Upper lobe of left lung (tissue), 6 donors: ENCODE measurements around the gene HMGXB3. TPM values are rescaled to one million over a fixed set of nuclear protein-coding genes. Genes with fewer than 3 reads are reported as not detected.

Source experiments
- ATAC-seq, 2 donors: fragments of 200-7000 bp; cut with Tn5 transposase; one replicate each; pipeline ENCODE4 v1.9.1; 2022; ENCODE audit warnings: mild to moderate bottlenecking in 2 of 2, moderate library complexity in 2 of 2; ENCODE audit not compliant: low FRiP score in 2 of 2
- DNase-seq, 2 donors: peaks; one replicate each; pipeline ENCODE4 v3.0.0-alpha.2; 2019 to 2020
- H3K27ac ChIP-seq, 4 donors: fragments of 200-600 bp; sonication (generic); one replicate each; pipeline ENCODE4 v1.5.1; 2016 to 2019
- H3K27me3 ChIP-seq, 4 donors: fragments of 200-600 bp; sonication (generic); one replicate each; pipeline ENCODE4 v1.5.1; 2017 to 2019
- H3K36me3 ChIP-seq, 4 donors: fragments of 200-600 bp; sonication (generic); one replicate each; pipeline ENCODE4 v1.5.1; 2016 to 2019
- H3K4me1 ChIP-seq, 4 donors: fragments of 200-600 bp; sonication (generic); one replicate each; pipeline ENCODE4 v1.5.1; 2018 to 2019
- H3K4me3 ChIP-seq, 4 donors: fragments of 200-600 bp; sonication (generic); one replicate each; pipeline ENCODE4 v1.5.1; 2017 to 2019; ENCODE audit warnings: mild to moderate bottlenecking in 2 of 4, moderate library complexity in 1 of 4
- H3K9me3 ChIP-seq, 4 donors: fragments of 200-600 bp; sonication (generic); one replicate each; pipeline ENCODE4 v1.5.1; 2018 to 2019
- CTCF ChIP-seq, 6 experiments: fragments of 450-650 bp in 4 of 6; fragments of 200-600 bp in 2 of 6; sonication (generic) in 2 of 6; IDR thresholded peaks; one replicate each; pipeline ENCODE4 v1.5.1; 2016 to 2019; ENCODE audit warnings: antibody characterized with exemption in 6 of 6
- EP300 ChIP-seq, 4 donors: sonication (generic); formaldehyde crosslinking; IDR thresholded peaks; one replicate each; pipeline ENCODE4 v1.5.1; 2017; ENCODE audit warnings: antibody characterized with exemption in 4 of 4, control low read depth in 2 of 4
- POLR2A ChIP-seq, 4 donors: fragments of 450-650 bp; IDR thresholded peaks; one replicate each; pipeline ENCODE4 v1.5.1; 2016 to 2017; ENCODE audit warnings: antibody characterized with exemption in 4 of 4, mild to moderate bottlenecking in 2 of 4
- POLR2AphosphoS5 ChIP-seq, 2 donors: sonication (generic); formaldehyde crosslinking; IDR thresholded peaks; one replicate each; pipeline ENCODE4 v1.5.1; 2017; ENCODE audit warnings: antibody characterized with exemption in 2 of 2
- WGBS, 2 donors: methylation state at CpG; one replicate each; pipeline ENCODE4 v1.1.5; 2017 to 2018; 5-methylcytosine and 5-hydroxymethylcytosine counted together
- total RNA-seq, 6 donors: library from RNA; depleted of rRNA in 4 of 6; stranded (reverse); fragments of >200 nt in 4 of 6; gene quantifications; one replicate each; pipeline versions ENCODE4 v1.1.0 to v1.2.1, GENCODE V29; 2016 to 2021
- donor health status: DM: no; HTN: no; CAD: no; lungs with moderate emphysema.
- donor health status: DM: no; HTN: yes; CAD: no; lungs with severe emphysema.

Gene HMGXB3
- total RNA-seq, 6 donors from 2014 or later: 29.6 to 71.2 (median 41.0) TPM

- H3K27me3 ChIP-seq: no peaks in the 10 kb centered on the region
- H3K4me1 ChIP-seq: peaks cover 10 to 27% (median 16%) of the 10 kb centered on the region in 4 donors
- no peak for TF ChIP-seq EP300 (IDR thresholded peaks at IDR 0.05)
- no peak for TF ChIP-seq POLR2AphosphoS5 (IDR thresholded peaks at IDR 0.05)
- TF ChIP-seq CTCF (IDR thresholded peaks at IDR 0.05): no peak
- no peak for TF ChIP-seq POLR2A (IDR thresholded peaks at IDR 0.05)
- H3K4me3 ChIP-seq: no peak overlapping the region
- H3K9me3 ChIP-seq: no peaks in the 10 kb centered on the region
- no peak for ATAC-seq
- no peaks in the 10 kb centered on the region for H3K36me3 ChIP-seq
- 98 to 100% methylated on average over 3 of the region's 3 CpGs for WGBS, 2 donors
- DNase-seq: no peak
- H3K27ac ChIP-seq: no peak overlapping the region
These were observed 36.8 kb upstream of the HMGXB3 start for GRCh38 chr5:149963729-149964128.

GRCh38 chr5:149966946-149967345 lies 33.6 kb upstream of the HMGXB3 start:
- no peak overlapping the region for H3K4me3 ChIP-seq
- ATAC-seq (no peak), DNase-seq (no peak)
- H3K27ac ChIP-seq: no peak overlapping the region
- TF ChIP-seq EP300 (IDR thresholded peaks at IDR 0.05): no peak
- H3K4me1 ChIP-seq: peaks cover 0 to 3% (median 0%) of the 10 kb centered on the region in 4 donors
- 87 to 94% methylated on average over 3 of the region's 3 CpGs for WGBS, 2 donors
- H3K27me3 ChIP-seq: no peaks in the 10 kb centered on the region
- no peaks in the 10 kb centered on the region for H3K36me3 ChIP-seq
- H3K9me3 ChIP-seq: no peaks in the 10 kb centered on the region

- no peaks in the 10 kb centered on the region for H3K9me3 ChIP-seq
- no peak overlapping the region for H3K27ac ChIP-seq
- DNase-seq (no peak), ATAC-seq (no peak)
- H3K4me1 ChIP-seq: no peaks in the 10 kb centered on the region
- no peak for TF ChIP-seq POLR2AphosphoS5 (IDR thresholded peaks at IDR 0.05)
- TF ChIP-seq EP300 (IDR thresholded peaks at IDR 0.05): no peak
- no peak for TF ChIP-seq POLR2A (IDR thresholded peaks at IDR 0.05)
- no peak for TF ChIP-seq CTCF (IDR thresholded peaks at IDR 0.05)
- WGBS, 2 donors: 90 to 92% methylated on average over 4 of the region's 4 CpGs
- H3K4me3 ChIP-seq: no peak overlapping the region
- H3K27me3 ChIP-seq: no peaks in the 10 kb centered on the region
- no peaks in the 10 kb centered on the region for H3K36me3 ChIP-seq
These were observed 31.2 kb upstream of the HMGXB3 start for GRCh38 chr5:149969181-149969930.

- Histone ChIP-seq H3K27me3 (no peaks in the 10 kb centered on the region), H3K27ac (no peak overlapping the region), H3K9me3 (no peaks in the 10 kb centered on the region), H3K4me3 (no peak overlapping the region), H3K4me1 (no peaks in the 10 kb centered on the region), H3K36me3 (peaks cover 0 to 26% (median 21%) of the 10 kb centered on the region in 4 donors)
- no peak for DNase-seq
- 47 to 53% methylated on average over 2 of the region's 2 CpGs for WGBS, 2 donors
- no peak for ATAC-seq
- TF ChIP-seq POLR2A (IDR thresholded peaks at IDR 0.05) (no peak), POLR2AphosphoS5 (IDR thresholded peaks at IDR 0.05) (no peak), EP300 (IDR thresholded peaks at IDR 0.05) (no peak), CTCF (IDR thresholded peaks at IDR 0.05) (no peak)
These were observed 25.1 kb upstream of the HMGXB3 start for GRCh38 chr5:149975409-149975808.

GRCh38 chr5:149979896-149980295 lies 20.6 kb upstream of the HMGXB3 start:
- DNase-seq (no peak), ATAC-seq (no peak)
- Histone ChIP-seq H3K4me1 (no peaks in the 10 kb centered on the region), H3K4me3 (no peak overlapping the region), H3K36me3 (peaks cover 3 to 56% (median 30%) of the 10 kb centered on the region in 4 donors), H3K27ac (no peak overlapping the region), H3K27me3 (no peaks in the 10 kb centered on the region), H3K9me3 (no peaks in the 10 kb centered on the region)
- no peak for TF ChIP-seq CTCF (IDR thresholded peaks at IDR 0.05)
- no peak for TF ChIP-seq POLR2AphosphoS5 (IDR thresholded peaks at IDR 0.05)
- no peak for TF ChIP-seq POLR2A (IDR thresholded peaks at IDR 0.05)
- TF ChIP-seq EP300 (IDR thresholded peaks at IDR 0.05): no peak
- 79 to 88% methylated on average over 1 of the region's 1 CpG for WGBS, 2 donors
